H9 (cell line): Measurements from ENCODE around the gene HNMT. TPM values are rescaled to one million over a fixed set of nuclear protein-coding genes. Genes with fewer than 3 reads are reported as not detected.

Experiments
- DNase-seq: peaks from one replicate; pipeline ENCODE4 v3.0.0-alpha.2; 2017
- H2AFZ ChIP-seq: one replicate; pipeline ENCODE4 v1.6.1; 2013; ENCODE audit warnings: mild to moderate bottlenecking, low read length, control low read depth, moderate library complexity
- H2AK5ac ChIP-seq: 2 replicates; pipeline ENCODE4 v1.6.1; 2013; ENCODE audit warnings: low read length, control low read depth, mixed read lengths; ENCODE audit not compliant: insufficient read length
- H2BK120ac ChIP-seq: one replicate; pipeline ENCODE4 v1.6.1; 2013; ENCODE audit warnings: low read depth, mild to moderate bottlenecking, low read length, control low read depth, inconsistent platforms; ENCODE audit not compliant: poor library complexity, severe bottlenecking
- H2BK12ac ChIP-seq: 2 replicates; pipeline ENCODE4 v1.6.1; 2013; ENCODE audit warnings: low read length, control low read depth, mixed read lengths, low read depth; ENCODE audit not compliant: insufficient read length
- H2BK15ac ChIP-seq: 2 replicates; pipeline ENCODE4 v1.6.1; 2013; ENCODE audit warnings: low read depth, low read length, control low read depth
- H2BK20ac ChIP-seq: one replicate; pipeline ENCODE4 v1.6.1; 2013; ENCODE audit warnings: low read depth, mild to moderate bottlenecking, low read length, control low read depth, inconsistent platforms; ENCODE audit not compliant: poor library complexity, severe bottlenecking
- H2BK5ac ChIP-seq: 2 replicates; pipeline ENCODE4 v1.6.1; 2013; ENCODE audit warnings: low read length, control low read depth, mixed read lengths; ENCODE audit not compliant: insufficient read length
- H3K14ac ChIP-seq: 2 replicates; pipeline ENCODE4 v1.6.1; 2013; ENCODE audit warnings: low read length, control low read depth; ENCODE audit not compliant: insufficient read depth
- H3K18ac ChIP-seq: 2 replicates; pipeline ENCODE4 v1.6.1; 2013; ENCODE audit warnings: low read depth, mild to moderate bottlenecking, mixed read lengths, low read length, control low read depth; ENCODE audit not compliant: insufficient read length
- H3K23ac ChIP-seq: 2 replicates; pipeline ENCODE4 v1.6.1; 2013; ENCODE audit warnings: low read length, control low read depth, mixed read lengths, low read depth; ENCODE audit not compliant: insufficient read length
- H3K23me2 ChIP-seq: 2 replicates; pipeline ENCODE4 v1.6.1; 2013; ENCODE audit warnings: low read depth, mild to moderate bottlenecking, mixed read lengths, low read length, control low read depth; ENCODE audit not compliant: insufficient read length, poor library complexity, severe bottlenecking
- H3K27ac ChIP-seq: 2 replicates; pipeline ENCODE4 v1.5.1; 2013; ENCODE audit warnings: low read length, control low read depth, mixed read lengths, low read depth; ENCODE audit not compliant: insufficient read length
- H3K27me3 ChIP-seq: 2 replicates; pipeline ENCODE4 v1.6.1; 2013; ENCODE audit warnings: low read length, control low read depth, inconsistent platforms; ENCODE audit not compliant: insufficient read depth
- H3K4ac ChIP-seq: 2 replicates; pipeline ENCODE4 v1.6.1; 2013; ENCODE audit warnings: low read depth, mild to moderate bottlenecking, control low read depth, inconsistent platforms, low read length, moderate library complexity
- H3K4me1 ChIP-seq: 2 replicates; pipeline ENCODE4 v1.6.1; 2013; ENCODE audit warnings: low read length, control low read depth, inconsistent platforms; ENCODE audit not compliant: insufficient read depth
- H3K4me2 ChIP-seq: 2 replicates; pipeline ENCODE4 v1.6.1; 2013; ENCODE audit warnings: low read length, control low read depth, mixed read lengths; ENCODE audit not compliant: insufficient read length, insufficient read depth
- H3K56ac ChIP-seq: 2 replicates; pipeline ENCODE4 v1.6.1; 2013; ENCODE audit warnings: low read depth, mild to moderate bottlenecking, mixed read lengths, low read length, control low read depth; ENCODE audit not compliant: insufficient read length
- H3K79me1 ChIP-seq: 2 replicates; pipeline ENCODE4 v1.6.1; 2013; ENCODE audit warnings: low read depth, mild to moderate bottlenecking, moderate library complexity, low read length, control low read depth, inconsistent platforms; ENCODE audit not compliant: insufficient read depth, poor library complexity, severe bottlenecking
- H3K79me2 ChIP-seq: 2 replicates; pipeline ENCODE4 v1.6.1; 2013; ENCODE audit warnings: low read length, control low read depth, inconsistent platforms; ENCODE audit not compliant: insufficient read depth
- H3K9ac ChIP-seq: 2 replicates; pipeline ENCODE4 v1.6.1; 2013; ENCODE audit warnings: low read length, control low read depth, mixed read lengths; ENCODE audit not compliant: insufficient read length; ENCODE audit errors: extremely low read depth
- H3K9me3 ChIP-seq: one replicate; pipeline ENCODE4 v1.6.1; 2013; ENCODE audit warnings: low read depth, low read length, inconsistent platforms; ENCODE audit not compliant: control insufficient read depth
- H3T11ph ChIP-seq: one replicate; pipeline ENCODE4 v1.6.1; 2013; ENCODE audit warnings: mild to moderate bottlenecking, low read length, control low read depth, inconsistent platforms
- H4K20me1 ChIP-seq: one replicate; pipeline ENCODE4 v1.6.1; 2013; ENCODE audit not compliant: control insufficient read depth, insufficient read length, insufficient read depth
- H4K5ac ChIP-seq: 2 replicates; pipeline ENCODE4 v1.6.1; 2013; ENCODE audit warnings: low read depth, mild to moderate bottlenecking, mixed read lengths, low read length, control low read depth; ENCODE audit not compliant: insufficient read length
- H4K8ac ChIP-seq: replicated peaks from 2 replicates; pipeline ENCODE4 v1.6.1; 2013; ENCODE audit warnings: low read length, control low read depth, mixed read lengths, low read depth; ENCODE audit not compliant: insufficient read length
- H4K91ac ChIP-seq: 2 replicates; pipeline ENCODE4 v1.6.1; 2013; ENCODE audit warnings: low read depth, mild to moderate bottlenecking, moderate library complexity, mixed read lengths, low read length, control low read depth; ENCODE audit not compliant: insufficient read length
- H3K27ac Mint-ChIP-seq, 3 experiments: 2 replicates in 2 of 3; 3 replicates in 1 of 3; pipeline ENCODE4 v1.8.0; 2020 to 2021; ENCODE audit warnings: mixed read lengths in 3 of 3, mild to moderate bottlenecking in 1 of 3, moderate library complexity in 1 of 3
- H3K27me3 Mint-ChIP-seq: 2 replicates; pipeline ENCODE4 v1.8.0; 2021; ENCODE audit warnings: low read depth, mild to moderate bottlenecking, moderate library complexity, mixed read lengths
- H3K36me3 Mint-ChIP-seq, 3 experiments: 2 replicates in 2 of 3; 3 replicates in 1 of 3; pipeline ENCODE4 v1.8.0; 2020 to 2021; ENCODE audit warnings: low read depth in 3 of 3, mixed read lengths in 3 of 3; ENCODE audit not compliant: insufficient read depth in 1 of 3
- H3K4me1 Mint-ChIP-seq, 2 experiments: 2 replicates each; pipeline ENCODE4 v1.8.0; 2020; ENCODE audit warnings: mixed read lengths in 2 of 2
- H3K4me3 Mint-ChIP-seq, 2 experiments: 2 replicates in 1 of 2; 3 replicates in 1 of 2; pipeline ENCODE4 v1.8.0; 2020 to 2021; ENCODE audit warnings: mild to moderate bottlenecking in 2 of 2, mixed read lengths in 2 of 2, moderate library complexity in 1 of 2
- H3K9me3 Mint-ChIP-seq, 2 experiments: 2 replicates in 1 of 2; 3 replicates in 1 of 2; pipeline ENCODE4 v1.8.0; 2020; ENCODE audit warnings: mild to moderate bottlenecking in 2 of 2, mixed read lengths in 2 of 2, moderate library complexity in 1 of 2
- WGBS: extraction: QIAGEN DNeasy Blood & Tissue Kit; methylation state at CpG from one replicate; pipeline ENCODE4 v1.1.7; 2013; ENCODE audit warnings: missing lambda C conversion rate, low lambda C conversion rate, mixed read lengths; ENCODE audit not compliant: insufficient read length; ENCODE audit errors: extremely low coverage; 5-methylcytosine and 5-hydroxymethylcytosine counted together
- total RNA-seq: library from RNA; stranded (reverse); gene quantifications from 2 replicates; pipeline ENCODE4 v1.2.1, GENCODE V29; 2021
- TF ChIP-seq, protein P1 (sequence below): fragments of 200-600 bp; sonication (generic); conservative IDR thresholded peaks from 3 replicates; pipeline ENCODE4 v1.8.0; 2021; ENCODE audit warnings: antibody characterized with exemption, mild to moderate bottlenecking

Gene HNMT
- total RNA-seq, 1 experiment from 2014 or later, result 1.3 TPM

DNA sequence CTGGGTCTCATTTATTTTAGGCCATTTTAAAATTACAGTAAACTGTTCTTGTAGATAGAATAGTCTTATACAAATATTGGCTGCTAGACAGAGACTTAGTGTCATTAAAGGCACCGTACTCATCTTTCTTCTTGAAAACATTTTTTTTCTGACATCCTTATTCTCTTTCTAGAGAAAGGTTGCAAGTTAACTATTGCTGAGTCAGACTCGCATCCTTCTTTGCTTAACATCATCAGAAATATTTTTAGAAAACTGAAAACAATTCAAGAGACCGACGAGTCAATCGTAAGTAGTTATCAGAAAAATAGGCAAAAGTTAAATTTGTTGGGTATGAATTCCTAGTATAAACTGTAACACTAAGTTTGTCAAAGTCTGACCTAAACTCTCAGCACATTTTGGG is 72.2 kb downstream of the HNMT start:
- H2BK20ac ChIP-seq, result no peak overlapping the region
- H3K9ac ChIP-seq, result no peak overlapping the region
- H4K91ac ChIP-seq, result no peak overlapping the region
- no peaks in the 10 kb centered on the region for H3K27me3 ChIP-seq
- no peak overlapping the region for H2BK15ac ChIP-seq
- H3T11ph ChIP-seq, result no peak overlapping the region
- no CpG with 5 or more reads among the region's 5 CpGs for WGBS
- Mint-ChIP-seq H3K27me3 (no peaks in the 10 kb centered on the region), H3K9me3 (no peaks in the 10 kb centered on the region), H3K27ac (no peak overlapping the region), H3K4me3 (no peak overlapping the region), H3K36me3 (no peaks in the 10 kb centered on the region; a peak in 1 of 7 replicates), H3K4me1 (peaks cover 11 to 13% of the 10 kb centered on the region in 2 experiments)
- no peaks in the 10 kb centered on the region for H3K9me3 ChIP-seq
- H4K5ac ChIP-seq, result no peak overlapping the region
- H3K4me1 ChIP-seq, result peaks cover 3% of the 10 kb centered on the region; the same call in 1 of the 2 replicates
- no peaks in the 10 kb centered on the region for H4K20me1 ChIP-seq
- H3K27ac ChIP-seq, result no peak overlapping the region
- TF ChIP-seq, protein P1, sequence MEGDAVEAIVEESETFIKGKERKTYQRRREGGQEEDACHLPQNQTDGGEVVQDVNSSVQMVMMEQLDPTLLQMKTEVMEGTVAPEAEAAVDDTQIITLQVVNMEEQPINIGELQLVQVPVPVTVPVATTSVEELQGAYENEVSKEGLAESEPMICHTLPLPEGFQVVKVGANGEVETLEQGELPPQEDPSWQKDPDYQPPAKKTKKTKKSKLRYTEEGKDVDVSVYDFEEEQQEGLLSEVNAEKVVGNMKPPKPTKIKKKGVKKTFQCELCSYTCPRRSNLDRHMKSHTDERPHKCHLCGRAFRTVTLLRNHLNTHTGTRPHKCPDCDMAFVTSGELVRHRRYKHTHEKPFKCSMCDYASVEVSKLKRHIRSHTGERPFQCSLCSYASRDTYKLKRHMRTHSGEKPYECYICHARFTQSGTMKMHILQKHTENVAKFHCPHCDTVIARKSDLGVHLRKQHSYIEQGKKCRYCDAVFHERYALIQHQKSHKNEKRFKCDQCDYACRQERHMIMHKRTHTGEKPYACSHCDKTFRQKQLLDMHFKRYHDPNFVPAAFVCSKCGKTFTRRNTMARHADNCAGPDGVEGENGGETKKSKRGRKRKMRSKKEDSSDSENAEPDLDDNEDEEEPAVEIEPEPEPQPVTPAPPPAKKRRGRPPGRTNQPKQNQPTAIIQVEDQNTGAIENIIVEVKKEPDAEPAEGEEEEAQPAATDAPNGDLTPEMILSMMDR, result no peak
- H2AK5ac ChIP-seq, result no peak overlapping the region
- H2BK120ac ChIP-seq, result no peak overlapping the region
- no peak overlapping the region for H3K18ac ChIP-seq
- no peak overlapping the region for H2BK5ac ChIP-seq
- H2BK12ac ChIP-seq, result no peak overlapping the region
- H3K4ac ChIP-seq, result no peak overlapping the region
- H4K8ac ChIP-seq, result no peak overlapping the region
- no peak for DNase-seq
- H3K23ac ChIP-seq, result no peak overlapping the region
- no peaks in the 10 kb centered on the region for H3K23me2 ChIP-seq
- no peak overlapping the region for H3K56ac ChIP-seq
- H3K14ac ChIP-seq, result no peak overlapping the region
- H3K79me2 ChIP-seq, result no peaks in the 10 kb centered on the region
- H3K4me2 ChIP-seq, result no peak overlapping the region
- no peak overlapping the region for H2AFZ ChIP-seq
- H3K79me1 ChIP-seq, result no peaks in the 10 kb centered on the region
